Measurements from ENCODE around the gene TBC1D9B.

The TBC1D9B gene

GRCh38 chr5:179869641-179870402 is 37.9 kb downstream of the TBC1D9B start:
- DNase-seq (ENCODE audit: low spot score): peak; percentile 55

GRCh38 chr5:179869101-179869500 is 38.6 kb downstream of the TBC1D9B start:
- peak; percentile 48 for DNase-seq (ENCODE audit: low spot score)

GRCh38 chr5:179868541-179868940 is 39.2 kb downstream of the TBC1D9B start:
- peak; percentile 58 for DNase-seq (ENCODE audit: low spot score)

- DNase-seq (ENCODE audit: low spot score): peak; percentile 18
Measured at GRCh38 chr5:179867476-179867875, 40.2 kb downstream of the TBC1D9B start.

GRCh38 chr5:179867079-179867465 is 40.6 kb downstream of the TBC1D9B start:
- peak; percentile 31 for DNase-seq (ENCODE audit: low spot score)

GRCh38 chr5:179866241-179867078 is 41.2 kb downstream of the TBC1D9B start:
- peak; percentile 45 for DNase-seq (ENCODE audit: low spot score)

- peak; percentile 50 for DNase-seq (ENCODE audit: low spot score)
Measured at GRCh38 chr5:179865491-179866240, 42.0 kb downstream of the TBC1D9B start.

- DNase-seq (ENCODE audit: low spot score): peak; percentile 48
Measured at GRCh38 chr5:179864686-179865085, 43.0 kb downstream of the TBC1D9B start.

- DNase-seq (ENCODE audit: low spot score): peak; percentile 46
Measured at GRCh38 chr5:179863449-179864085, 44.1 kb downstream of the TBC1D9B start.

- DNase-seq (ENCODE audit: low spot score): peak; percentile 46
Measured at GRCh38 chr5:179862891-179863290, 44.8 kb downstream of the TBC1D9B start.

GRCh38 chr5:179862296-179862695 is 45.4 kb downstream of the TBC1D9B start:
- peak; percentile 46 for DNase-seq (ENCODE audit: low spot score)

GRCh38 chr5:179860301-179860700 is 47.4 kb downstream of the TBC1D9B start:
- DNase-seq (ENCODE audit: low spot score): peak; percentile 23

GRCh38 chr5:179858586-179859427 is 48.9 kb downstream of the TBC1D9B start, which contains the start of gene MRNIP:
TSS of gene MRNIP (minus strand) at chr5:179858817. CDS start at chr5:179858796, 21 bp downstream.
- DNase-seq (ENCODE audit: low spot score): peak; percentile 97

GRCh38 chr5:179858241-179858585 is 49.5 kb downstream of the TBC1D9B start:
- DNase-seq (ENCODE audit: low spot score): no peak

- no peak for DNase-seq (ENCODE audit: low spot score)
Measured at GRCh38 chr5:179854356-179854755, 53.3 kb downstream of the TBC1D9B start.

GRCh38 chr5:179852993-179853547 is 54.6 kb downstream of the TBC1D9B start:
- DNase-seq (ENCODE audit: low spot score): no peak

GRCh38 chr5:179841621-179842020 is 66.1 kb downstream of the TBC1D9B start:
- no peak for DNase-seq (ENCODE audit: low spot score)

GRCh38 chr5:179840766-179841165 is 66.9 kb downstream of the TBC1D9B start:
- no peak for DNase-seq (ENCODE audit: low spot score)

GRCh38 chr5:179840321-179840720 is 67.4 kb downstream of the TBC1D9B start:
- no peak for DNase-seq (ENCODE audit: low spot score)
